A549 (cell line): ENCODE data around the gene C3orf49. TPM values are rescaled to one million over a fixed set of nuclear protein-coding genes. Genes with fewer than 3 reads are reported as not detected.

ENCODE experiments used
- ATAC-seq, 2 experiments: fragments of 200-7000 bp in 1 of 2; fragments of >200 bp in 1 of 2; cut with Nextera tagmentation in 1 of 2; cut with Tn5 transposase in 1 of 2; 3 replicates each; pipeline versions ENCODE4 v1.8.0 to v1.9.1; 2018 to 2020; ENCODE audit warnings: mild to moderate bottlenecking in 1 of 2, moderate library complexity in 1 of 2
- CTCF ChIA-PET: fragments of 300-600 bp; sonication (Branson Sonifier 250); formaldehyde crosslinking; extraction: SDS; loops from one replicate; lab custom pipeline; 2021; ENCODE audit warnings: antibody characterized with exemption, inconsistent platforms; lab: Yijun Ruan, JAX
- POLR2A ChIA-PET: fragments of 350-600 bp; formaldehyde crosslinking; extraction: SDS; loops from one replicate; lab custom pipeline; 2021; ENCODE audit warnings: antibody characterized with exemption, inconsistent platforms; lab: Yijun Ruan, JAX
- DNase-seq, 2 experiments: peaks; one replicate each; pipeline versions ENCODE4 v3.0.0 to v3.0.0-alpha.2; 2011 to 2016; ENCODE audit warnings: low read depth in 1 of 2, low spot score in 1 of 2
- FAIRE-seq: peaks from 2 replicates; lab custom pipeline; 2011; peaks lifted over from hg19 to GRCh38; lab: Jason Lieb, UNC
- H3K27ac ChIP-seq, 2 experiments: fragments of >200 bp; sonication (Bioruptor Twin); formaldehyde crosslinking; 3 replicates each; pipeline ENCODE4 v1.5.1; 2016 to 2017
- H3K4me1 ChIP-seq: fragments of >200 bp; sonication (Bioruptor Twin); formaldehyde crosslinking; 3 replicates; pipeline ENCODE4 v1.6.1; 2016
- H3K4me2 ChIP-seq: fragments of >200 bp; sonication (Bioruptor Twin); formaldehyde crosslinking; 3 replicates; pipeline ENCODE4 v1.6.1; 2016
- H3K4me3 ChIP-seq: fragments of >200 bp; sonication (Bioruptor Twin); formaldehyde crosslinking; 3 replicates; pipeline ENCODE4 v1.5.1; 2016
- H3K9me3 ChIP-seq: fragments of >200 bp; sonication (Bioruptor Twin); formaldehyde crosslinking; 3 replicates; pipeline ENCODE4 v1.6.1; 2016
- BHLHE40 ChIP-seq: IDR thresholded peaks from 2 replicates; pipeline ENCODE4 v1.6.1; 2012; ENCODE audit warnings: low read depth, low read length, inconsistent platforms
- CBX2 ChIP-seq: fragments of 200-600 bp; sonication (generic); IDR thresholded peaks from 2 replicates; pipeline ENCODE4 v1.6.1; 2016; ENCODE audit warnings: low read depth, mild to moderate bottlenecking, borderline replicate concordance
- CBX8 ChIP-seq: fragments of 200-600 bp; sonication (generic); IDR thresholded peaks from 2 replicates; pipeline ENCODE4 v1.6.1; 2016
- CEBPB ChIP-seq, 2 experiments: fragments of >200 bp in 1 of 2; sonication (Bioruptor Twin) in 1 of 2; formaldehyde crosslinking in 1 of 2; IDR thresholded peaks; 2 replicates each; pipeline ENCODE4 v1.6.1; 2012 to 2016
- CHD2 ChIP-seq: fragments of 150-350 bp; IDR thresholded peaks from 2 replicates; pipeline ENCODE4 v1.6.1; 2014; ENCODE audit warnings: low read length; ENCODE audit not compliant: partially characterized antibody
- CTCF ChIP-seq: fragments of >200 bp; sonication (Bioruptor Twin); formaldehyde crosslinking; IDR thresholded peaks from 3 replicates; pipeline ENCODE4 v1.5.1; 2016
- E2F6 ChIP-seq: IDR thresholded peaks from 2 replicates; pipeline ENCODE4 v1.6.1; 2012; ENCODE audit warnings: low read depth, borderline replicate concordance
- FOSL2 ChIP-seq, 2 experiments: fragments of 450-650 bp in 1 of 2; fragments of >200 bp in 1 of 2; sonication (Bioruptor Twin) in 1 of 2; formaldehyde crosslinking; IDR thresholded peaks; 2 replicates each; pipeline versions ENCODE4 v1.5.0 to v1.6.1; 2016 to 2020; ENCODE audit warnings: mild to moderate bottlenecking in 1 of 2, moderate library complexity in 1 of 2
- FOXS1 ChIP-seq: fragments of 250-450 bp; sonication (Bioruptor Pico); IDR thresholded peaks from 2 replicates; pipeline ENCODE4 v1.5.0; 2020; ENCODE audit warnings: mild to moderate bottlenecking, moderate library complexity
- HDAC2 ChIP-seq: fragments of 200-600 bp; sonication (generic); IDR thresholded peaks from 2 replicates; pipeline ENCODE4 v1.6.1; 2016
- HEYL ChIP-seq: fragments of 250-450 bp; sonication (Bioruptor Pico); IDR thresholded peaks from 2 replicates; pipeline ENCODE4 v1.8.0; 2021; ENCODE audit warnings: mild to moderate bottlenecking, moderate library complexity
- KDM5A ChIP-seq: fragments of 200-600 bp; sonication (generic); IDR thresholded peaks from 2 replicates; pipeline ENCODE4 v1.6.1; 2016; ENCODE audit warnings: antibody characterized with exemption, mild to moderate bottlenecking
- MAZ ChIP-seq: fragments of 150-350 bp; IDR thresholded peaks from 2 replicates; pipeline ENCODE4 v1.6.1; 2014; ENCODE audit warnings: antibody characterized with exemption, low read depth, low read length, borderline replicate concordance
- PHF8 ChIP-seq: fragments of 200-600 bp; sonication (generic); IDR thresholded peaks from 2 replicates; pipeline ENCODE4 v1.6.1; 2016; ENCODE audit warnings: low read depth, mild to moderate bottlenecking, antibody characterized with exemption, moderate library complexity, borderline replicate concordance
- POLR2AphosphoS2 ChIP-seq: conservative IDR thresholded peaks from 2 replicates; pipeline ENCODE4 v1.6.1; 2012; ENCODE audit warnings: low read length, improper control_type of control experiment, inconsistent platforms
- RAD21 ChIP-seq, 2 experiments: fragments of >200 bp in 1 of 2; sonication (Bioruptor Twin) in 1 of 2; formaldehyde crosslinking in 1 of 2; IDR thresholded peaks in 1 of 2; conservative IDR thresholded peaks in 1 of 2; 2 replicates in 1 of 2; 3 replicates in 1 of 2; pipeline ENCODE4 v1.6.1; 2012 to 2018; ENCODE audit warnings: inconsistent platforms in 1 of 2
- SMC3 ChIP-seq: fragments of >200 bp; sonication (Bioruptor Twin); formaldehyde crosslinking; IDR thresholded peaks from 3 replicates; pipeline ENCODE4 v1.6.1; 2018; ENCODE audit warnings: inconsistent platforms
- ZC3H11A ChIP-seq: fragments of 450-650 bp; IDR thresholded peaks from 2 replicates; pipeline ENCODE4 v1.6.1; 2014; ENCODE audit warnings: antibody characterized with exemption, mild to moderate bottlenecking
- ZNF302 ChIP-seq: fragments of 250-450 bp; sonication (Bioruptor Pico); IDR thresholded peaks from 2 replicates; pipeline ENCODE4 v1.9.0; 2021; ENCODE audit warnings: inconsistent platforms, mild to moderate bottlenecking, moderate library complexity
- ZSCAN20 ChIP-seq: fragments of 250-450 bp; sonication (Bioruptor Pico); IDR thresholded peaks from 2 replicates; pipeline ENCODE4 v1.8.0; 2022; ENCODE audit warnings: mild to moderate bottlenecking, moderate library complexity
- WGBS: methylation state at CpG from one replicate; pipeline ENCODE4 v1.1.6; 2017; ENCODE audit errors: missing lambda C conversion rate; 5-methylcytosine and 5-hydroxymethylcytosine counted together
- polyA plus RNA-seq, 4 experiments: library from polyadenylated mRNA; depleted of rRNA in 3 of 4; stranded (reverse); fragments of >200 nt; fragmentation: RNase III in 1 of 4; extraction: RNeasy Plus Mini Kit Qiagen cat#74134 plus additional on column Dnase treatment in 1 of 4; gene quantifications; 2 replicates in 3 of 4; 3 replicates in 1 of 4; pipeline ENCODE4 v1.2.3, GENCODE V29; 2011 to 2017
- TF ChIP-seq, protein P1 (sequence below): fragments of >200 bp; sonication (Bioruptor Twin); formaldehyde crosslinking; IDR thresholded peaks from 3 replicates; pipeline ENCODE4 v1.6.1; 2016
- TF ChIP-seq, protein P2 (sequence below): fragments of 250-450 bp; sonication (Bioruptor Pico); IDR thresholded peaks from 2 replicates; pipeline ENCODE4 v1.5.0; 2021; ENCODE audit warnings: mild to moderate bottlenecking, moderate library complexity, borderline replicate concordance
- TF ChIP-seq, protein P3 (sequence below): fragments of 150-350 bp; IDR thresholded peaks from 2 replicates; pipeline ENCODE4 v1.6.1; 2014; ENCODE audit warnings: low read depth, mild to moderate bottlenecking, low read length

C3orf49 gene
- polyA plus RNA-seq, 2 of the 4 experiments (the other 2 are of a cell fraction), result not detected

DNA sequence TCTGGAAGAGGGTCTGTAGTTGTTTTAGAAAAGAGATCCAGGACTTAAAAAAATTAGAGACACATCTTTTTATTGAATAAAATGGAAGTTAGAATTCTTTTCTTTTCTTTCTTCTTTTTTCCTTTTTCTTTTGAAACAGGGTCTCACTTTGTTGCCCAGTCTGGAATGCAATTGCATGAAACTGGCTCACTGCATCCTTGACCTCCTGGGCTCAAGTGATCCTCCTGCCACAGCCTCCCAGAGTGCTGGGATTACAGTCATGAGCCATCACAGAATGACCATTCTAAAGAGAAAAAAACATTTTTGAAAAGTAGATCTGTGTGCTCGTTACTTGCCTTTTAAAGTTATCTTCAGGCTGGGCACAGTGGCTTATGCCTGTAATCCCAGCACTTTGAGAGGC is 48.1 kb downstream of the C3orf49 start:
- no peak for FAIRE-seq
- POLR2A ChIA-PET, result no interaction called here

DNA sequence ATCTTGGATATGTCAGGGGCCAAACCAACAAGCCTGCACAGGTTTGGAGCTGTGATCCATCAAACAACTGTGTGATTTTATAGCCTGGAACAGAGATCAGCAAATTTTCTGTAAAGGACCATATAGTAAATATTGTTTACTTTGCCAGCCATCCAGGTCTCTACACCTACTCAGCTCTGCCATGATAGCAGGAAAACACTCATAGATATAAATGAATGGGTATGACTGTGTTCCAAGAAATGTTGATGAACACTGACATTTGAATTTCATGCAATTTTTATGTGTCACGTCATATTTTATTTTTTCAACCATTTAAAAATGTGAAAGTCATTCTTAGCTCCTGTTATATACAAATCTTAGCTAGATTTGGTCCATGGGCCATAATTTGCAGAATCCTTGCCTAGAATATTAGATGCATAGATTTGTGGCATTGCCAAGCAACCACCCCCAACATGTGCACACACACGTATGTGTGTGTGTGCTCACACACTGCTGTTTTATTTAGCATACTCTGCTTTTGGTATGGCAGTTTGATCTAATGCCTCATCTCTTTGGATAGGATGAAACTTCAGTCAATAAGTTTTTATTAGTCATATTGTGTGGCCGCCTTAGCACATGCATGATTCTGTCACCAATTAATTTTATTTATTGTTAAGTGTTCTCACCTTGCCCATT is 51.0 kb downstream of the C3orf49 start:
- FAIRE-seq, result no peak
- TF ChIP-seq SMC3 (no peak), ZNF302 (CRISPR knock-in tag) (no peak), RAD21 (conservative IDR thresholded peaks at IDR 0.05 in 1 of 2, IDR thresholded peaks at IDR 0.05 in 1 of 2) (no peak), PHF8 (no peak), POLR2AphosphoS2 (no peak), CBX8 (no peak), CTCF (no peak), HEYL (CRISPR knock-in tag) (no peak), FOSL2 (IDR thresholded peaks at IDR 0.05) (no peak), FOSL2 (CRISPR knock-in tag; IDR thresholded peaks at IDR 0.05) (no peak), CBX2 (no peak), KDM5A (no peak), HDAC2 (no peak), MAZ (no peak), CHD2 (no peak), CEBPB (IDR thresholded peaks at IDR 0.05) (no peak), BHLHE40 (no peak)
- TF ChIP-seq, protein P1, sequence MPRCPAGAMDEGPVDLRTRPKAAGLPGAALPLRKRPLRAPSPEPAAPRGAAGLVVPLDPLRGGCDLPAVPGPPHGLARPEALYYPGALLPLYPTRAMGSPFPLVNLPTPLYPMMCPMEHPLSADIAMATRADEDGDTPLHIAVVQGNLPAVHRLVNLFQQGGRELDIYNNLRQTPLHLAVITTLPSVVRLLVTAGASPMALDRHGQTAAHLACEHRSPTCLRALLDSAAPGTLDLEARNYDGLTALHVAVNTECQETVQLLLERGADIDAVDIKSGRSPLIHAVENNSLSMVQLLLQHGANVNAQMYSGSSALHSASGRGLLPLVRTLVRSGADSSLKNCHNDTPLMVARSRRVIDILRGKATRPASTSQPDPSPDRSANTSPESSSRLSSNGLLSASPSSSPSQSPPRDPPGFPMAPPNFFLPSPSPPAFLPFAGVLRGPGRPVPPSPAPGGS, result no peak
- TF ChIP-seq, protein P2, sequence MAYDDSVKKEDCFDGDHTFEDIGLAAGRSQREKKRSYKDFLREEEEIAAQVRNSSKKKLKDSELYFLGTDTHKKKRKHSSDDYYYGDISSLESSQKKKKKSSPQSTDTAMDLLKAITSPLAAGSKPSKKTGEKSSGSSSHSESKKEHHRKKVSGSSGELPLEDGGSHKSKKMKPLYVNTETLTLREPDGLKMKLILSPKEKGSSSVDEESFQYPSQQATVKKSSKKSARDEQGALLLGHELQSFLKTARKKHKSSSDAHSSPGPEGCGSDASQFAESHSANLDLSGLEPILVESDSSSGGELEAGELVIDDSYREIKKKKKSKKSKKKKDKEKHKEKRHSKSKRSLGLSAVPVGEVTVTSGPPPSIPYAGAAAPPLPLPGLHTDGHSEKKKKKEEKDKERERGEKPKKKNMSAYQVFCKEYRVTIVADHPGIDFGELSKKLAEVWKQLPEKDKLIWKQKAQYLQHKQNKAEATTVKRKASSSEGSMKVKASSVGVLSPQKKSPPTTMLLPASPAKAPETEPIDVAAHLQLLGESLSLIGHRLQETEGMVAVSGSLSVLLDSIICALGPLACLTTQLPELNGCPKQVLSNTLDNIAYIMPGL (CRISPR knock-in tag), result no peak

More for the DNA sequence above, 48.1 kb downstream of the C3orf49 start:
- Histone ChIP-seq H3K4me2 (no peak overlapping the region), H3K4me1 (peaks cover 10% of the 10 kb centered on the region; the same call in 1 of the 3 replicates)
- TF ChIP-seq CTCF (no peak), RAD21 (conservative IDR thresholded peaks at IDR 0.05 in 1 of 2, IDR thresholded peaks at IDR 0.05 in 1 of 2) (no peak), HEYL (CRISPR knock-in tag) (no peak), E2F6 (no peak), FOXS1 (CRISPR knock-in tag) (no peak), HDAC2 (no peak), ZSCAN20 (CRISPR knock-in tag) (no peak), ZC3H11A (no peak)
- TF ChIP-seq, protein P3, sequence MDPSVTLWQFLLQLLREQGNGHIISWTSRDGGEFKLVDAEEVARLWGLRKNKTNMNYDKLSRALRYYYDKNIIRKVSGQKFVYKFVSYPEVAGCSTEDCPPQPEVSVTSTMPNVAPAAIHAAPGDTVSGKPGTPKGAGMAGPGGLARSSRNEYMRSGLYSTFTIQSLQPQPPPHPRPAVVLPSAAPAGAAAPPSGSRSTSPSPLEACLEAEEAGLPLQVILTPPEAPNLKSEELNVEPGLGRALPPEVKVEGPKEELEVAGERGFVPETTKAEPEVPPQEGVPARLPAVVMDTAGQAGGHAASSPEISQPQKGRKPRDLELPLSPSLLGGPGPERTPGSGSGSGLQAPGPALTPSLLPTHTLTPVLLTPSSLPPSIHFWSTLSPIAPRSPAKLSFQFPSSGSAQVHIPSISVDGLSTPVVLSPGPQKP, result no peak
- TF ChIP-seq, all 56 proteins: peak for 0
- no peak overlapping the region for H3K4me3 ChIP-seq
- no peaks in the 10 kb centered on the region for H3K9me3 ChIP-seq
- WGBS, result 88% methylated on average over 1 of the region's 1 CpG
- ATAC-seq, result no peak
- H3K27ac ChIP-seq, result no peak overlapping the region
- CTCF ChIA-PET, result no interaction called here
- no peak for DNase-seq

More for the DNA sequence above, 51.0 kb downstream of the C3orf49 start:
- ChIA-PET CTCF (no interaction called here), POLR2A (no interaction called here)
- H3K4me3 ChIP-seq, result no peak overlapping the region
- WGBS, result 93% methylated on average over 3 of the region's 3 CpGs
- no peak for ATAC-seq
- H3K9me3 ChIP-seq, result no peaks in the 10 kb centered on the region
- H3K4me1 ChIP-seq, result peaks cover 3% of the 10 kb centered on the region; the same call in 1 of the 3 replicates
- no peak overlapping the region for H3K27ac ChIP-seq
- H3K4me2 ChIP-seq, result no peak overlapping the region
- DNase-seq, result no peak
